ENCODE results near the gene BPIFB2. TPM values are rescaled to one million over a fixed set of nuclear protein-coding genes. Genes with fewer than 3 reads are reported as not detected.

BPIFB2 gene
- total and polyA plus RNA-seq, 2 donors (not counting 3 experiments of a cell fraction or from before 2014, with no cell fraction given) = not detected

- Histone ChIP-seq H3K9me1 (replicated peaks; ENCODE audit: control insufficient read depth, extremely low read depth, insufficient read depth, low read length) (no peaks in the 10 kb centered on the region), H3K9ac (replicated peaks; ENCODE audit: extremely low read depth, insufficient read depth, low read length) (no peak overlapping the region), H3K4me3 (replicated peaks in 1 of 3; ENCODE audit: insufficient read depth in 1 of 3, low read depth in 1 of 3, low read length in 3 of 3) (no peak overlapping the region), H3K36me3 (ENCODE audit: control insufficient read depth in 2 of 2, extremely low read depth in 1 of 2, insufficient read depth in 2 of 2, low read length in 2 of 2) (no peaks in the 10 kb centered on the region), H3K79me2 (ENCODE audit: control insufficient read depth, insufficient read depth, low read length) (no peaks in the 10 kb centered on the region), H3K27ac (ENCODE audit: insufficient read depth, low read depth, low read length) (no peak overlapping the region), H3K4me2 (ENCODE audit: insufficient read depth, low read length) (no peak overlapping the region), H4K20me1 (replicated peaks; ENCODE audit: control insufficient read depth, extremely low read depth, insufficient read depth, low read length) (no peaks in the 10 kb centered on the region), H3K27me3 (ENCODE audit: control insufficient read depth in 2 of 2, insufficient read depth in 2 of 2, low read length in 2 of 2) (no peaks in the 10 kb centered on the region), H2AFZ (ENCODE audit: low read depth, low read length) (no peak overlapping the region), H3K4me1 (ENCODE audit: control insufficient read depth, extremely low read depth, insufficient read depth, low read length) (no peaks in the 10 kb centered on the region), H3K9me3 (replicated peaks; ENCODE audit: control insufficient read depth, insufficient read depth, low read length) (no peaks in the 10 kb centered on the region)
- intact Hi-C loops (cut with micrococcal nuclease) (no loop called here), dilution Hi-C loops (cut with MboI; ENCODE audit: extremely low pct_ligation_motif_present, low sequenced_read_pairs) (no loop called here)
- no peak for FAIRE-seq
- ChIA-PET CTCF (no interaction called here), POLR2A (no interaction called here)
- no peak for TF ChIP-seq FOS (IDR thresholded peaks at IDR 0.05; ENCODE audit: borderline replicate concordance, insufficient read depth, low read length)
- no peak for TF ChIP-seq EZH2 (IDR thresholded peaks at IDR 0.05; ENCODE audit: borderline replicate concordance, low read depth, low read length, severe bottlenecking)
- TF ChIP-seq POLR2A (IDR thresholded peaks at IDR 0.05; ENCODE audit: low read depth, low read length) = no peak
- no peak for TF ChIP-seq JUN (IDR thresholded peaks at IDR 0.05; ENCODE audit: borderline replicate concordance, insufficient read depth, insufficient read length, low read depth)
- TF ChIP-seq, protein P1, sequence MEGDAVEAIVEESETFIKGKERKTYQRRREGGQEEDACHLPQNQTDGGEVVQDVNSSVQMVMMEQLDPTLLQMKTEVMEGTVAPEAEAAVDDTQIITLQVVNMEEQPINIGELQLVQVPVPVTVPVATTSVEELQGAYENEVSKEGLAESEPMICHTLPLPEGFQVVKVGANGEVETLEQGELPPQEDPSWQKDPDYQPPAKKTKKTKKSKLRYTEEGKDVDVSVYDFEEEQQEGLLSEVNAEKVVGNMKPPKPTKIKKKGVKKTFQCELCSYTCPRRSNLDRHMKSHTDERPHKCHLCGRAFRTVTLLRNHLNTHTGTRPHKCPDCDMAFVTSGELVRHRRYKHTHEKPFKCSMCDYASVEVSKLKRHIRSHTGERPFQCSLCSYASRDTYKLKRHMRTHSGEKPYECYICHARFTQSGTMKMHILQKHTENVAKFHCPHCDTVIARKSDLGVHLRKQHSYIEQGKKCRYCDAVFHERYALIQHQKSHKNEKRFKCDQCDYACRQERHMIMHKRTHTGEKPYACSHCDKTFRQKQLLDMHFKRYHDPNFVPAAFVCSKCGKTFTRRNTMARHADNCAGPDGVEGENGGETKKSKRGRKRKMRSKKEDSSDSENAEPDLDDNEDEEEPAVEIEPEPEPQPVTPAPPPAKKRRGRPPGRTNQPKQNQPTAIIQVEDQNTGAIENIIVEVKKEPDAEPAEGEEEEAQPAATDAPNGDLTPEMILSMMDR (IDR thresholded peaks at IDR 0.05; ENCODE audit: extremely low read depth in 1 of 2, insufficient read depth in 1 of 2, low read depth in 1 of 2, low read length in 2 of 2) = no peak
- TF ChIP-seq MAX (IDR thresholded peaks at IDR 0.05; ENCODE audit: insufficient read depth, insufficient read length) = no peak
- no peak for TF ChIP-seq GATA2 (IDR thresholded peaks at IDR 0.05; ENCODE audit: insufficient read depth, insufficient read length, low read depth, low read length)
- TF ChIP-seq POLR2AphosphoS5 (IDR thresholded peaks at IDR 0.05; ENCODE audit: insufficient read depth, low read depth, low read length) = no peak
- no peak for TF ChIP-seq MYC (IDR thresholded peaks at IDR 0.05; ENCODE audit: low read depth, low read length)
- no peak for DNase-seq (ENCODE audit: low read depth, low spot score)
- no TSS peak for BruUV-seq (replicated peaks)
Observed at GRCh38 chr20:33030569-33030968, 23.1 kb downstream of the BPIFB2 start.

Data from endothelial cell of umbilical vein (primary cell).